GM18499 (cell line): ENCODE results near the gene SULT1C4.
"Not testable (repeated sequence)": the region's sequence is repeated elsewhere in the genome, so short reads cannot be mapped to it uniquely, and the experiment has no call there.

Experiments
- ATAC-seq: cut with Tn5 transposase; IDR thresholded peaks from one replicate; pipeline ENCODE4 v1.9.1; 2021; ENCODE audit warnings: moderate number of reproducible peaks; ENCODE audit not compliant: insufficient read depth, unreplicated experiment

Gene SULT1C4

GRCh38 chr2:108409768-108410167 lies 32.0 kb downstream of the SULT1C4 start:
- no peak for ATAC-seq

GRCh38 chr2:108412995-108413710 lies 35.4 kb downstream of the SULT1C4 start:
- no peak for ATAC-seq

GRCh38 chr2:108413711-108414095 lies 35.9 kb downstream of the SULT1C4 start:
- ATAC-seq, result no peak

- ATAC-seq, result no peak
Observed at GRCh38 chr2:108414256-108414876, 36.6 kb downstream of the SULT1C4 start.

- no peak for ATAC-seq
Observed at GRCh38 chr2:108414945-108415344, 37.2 kb downstream of the SULT1C4 start.

GRCh38 chr2:108417254-108417653 lies 39.5 kb downstream of the SULT1C4 start:
- ATAC-seq, result no peak

GRCh38 chr2:108418416-108418815 lies 40.7 kb downstream of the SULT1C4 start:
- ATAC-seq, result no peak

GRCh38 chr2:108423067-108423466 lies 45.3 kb downstream of the SULT1C4 start:
- ATAC-seq, result no peak

- ATAC-seq, result no peak
Observed at GRCh38 chr2:108423502-108424251, 45.9 kb downstream of the SULT1C4 start.

GRCh38 chr2:108428286-108429009 lies 50.7 kb downstream of the SULT1C4 start:
- no peak for ATAC-seq

- ATAC-seq, result not testable (repeated sequence)
Observed at GRCh38 chr2:108435578-108435977, 57.8 kb downstream of the SULT1C4 start.

GRCh38 chr2:108436976-108437375 lies 59.2 kb downstream of the SULT1C4 start:
- no peak for ATAC-seq
